ENCODE measurements around the gene GAD2. TPM values are rescaled to one million over a fixed set of nuclear protein-coding genes. Genes with fewer than 3 reads are reported as not detected.
"Not testable (repeated sequence)": the region's sequence is repeated elsewhere in the genome, so short reads cannot be mapped to it uniquely, and the experiment has no call there.

GAD2 gene
- total RNA-seq, 2 experiments from 2014 or later: not detected

- H3K36me3 Mint-ChIP-seq; H3K27me3 Mint-ChIP-seq; POLR2A ChIA-PET; H3K4me3 Mint-ChIP-seq; H3K9me3 Mint-ChIP-seq; ATAC-seq (ENCODE audit: low read depth); H3K4me1 Mint-ChIP-seq; H3K27ac Mint-ChIP-seq; DNase-seq: not testable (repeated sequence)
Observed at GRCh38 chr10:26348821-26349417, 132.3 kb downstream of the GAD2 start.

Other genes with a start within 250 kb of the GAD2 start
- gene APBB1IP, start 221.6 kb downstream of the GAD2 start, total RNA-seq: 10 to 100 TPM; 81.1 to 88.7 TPM